HG03354 (cell line): ENCODE results near the gene C19orf44.
"Not testable (repeated sequence)": the region's sequence is repeated elsewhere in the genome, so short reads cannot be mapped to it uniquely, and the experiment has no call there.

ENCODE experiments used
- ATAC-seq: cut with Tn5 transposase; IDR thresholded peaks from one replicate; pipeline ENCODE4 v1.9.1; 2021; ENCODE audit warnings: mild to moderate bottlenecking; ENCODE audit not compliant: unreplicated experiment, poor library complexity, severe bottlenecking

Gene C19orf44

GRCh38 chr19:16495982-16496612 lies at the start of gene C19orf44, which contains the start of gene CALR3:
C19orf44 (plus strand) TSS chr19:16496394; CDS start chr19:16500793, 4,399 bp downstream.
CALR3 (minus strand) TSS chr19:16496167; CDS start chr19:16496129, 38 bp downstream.
- peak; percentile 96 for ATAC-seq

- ATAC-seq = no peak
Measured at GRCh38 chr19:16446724-16447368, 49.3 kb upstream of the C19orf44 start.

- ATAC-seq = not testable (repeated sequence)
Measured at GRCh38 chr19:16448872-16449271, 47.3 kb upstream of the C19orf44 start.

GRCh38 chr19:16449330-16449961 lies 46.7 kb upstream of the C19orf44 start:
- peak; percentile 52 for ATAC-seq

GRCh38 chr19:16452325-16452724 lies 43.9 kb upstream of the C19orf44 start:
- ATAC-seq = no peak

- ATAC-seq = no peak
Measured at GRCh38 chr19:16454351-16454918, 41.8 kb upstream of the C19orf44 start.

GRCh38 chr19:16455489-16455888 lies 40.7 kb upstream of the C19orf44 start:
- ATAC-seq = no peak

GRCh38 chr19:16456652-16457194 lies 39.5 kb upstream of the C19orf44 start:
- ATAC-seq = no peak

GRCh38 chr19:16457195-16457953 lies 38.8 kb upstream of the C19orf44 start:
- ATAC-seq = no peak

- no peak for ATAC-seq
Measured at GRCh38 chr19:16457954-16458331, 38.3 kb upstream of the C19orf44 start.

GRCh38 chr19:16458391-16459341 lies 37.5 kb upstream of the C19orf44 start:
- ATAC-seq = no peak

GRCh38 chr19:16459680-16460079 lies 36.5 kb upstream of the C19orf44 start:
- ATAC-seq = no peak

- ATAC-seq = no peak
Measured at GRCh38 chr19:16460454-16460853, 35.7 kb upstream of the C19orf44 start.

- ATAC-seq = no peak
Measured at GRCh38 chr19:16461630-16462051, 34.6 kb upstream of the C19orf44 start.

GRCh38 chr19:16462757-16463250 lies 33.4 kb upstream of the C19orf44 start:
- ATAC-seq = no peak

GRCh38 chr19:16463341-16463990 lies 32.7 kb upstream of the C19orf44 start:
- no peak for ATAC-seq

GRCh38 chr19:16463991-16464575 lies 32.1 kb upstream of the C19orf44 start:
- ATAC-seq = no peak

GRCh38 chr19:16465239-16465638 lies 31.0 kb upstream of the C19orf44 start:
- no peak for ATAC-seq
